ENCODE results near the gene DLX5. TPM values are rescaled to one million over a fixed set of nuclear protein-coding genes. Genes with fewer than 3 reads are reported as not detected.
"Not testable (repeated sequence)": the region's sequence is repeated elsewhere in the genome, so short reads cannot be mapped to it uniquely, and the experiment has no call there.

The DLX5 gene
- total RNA-seq, 1 donor from 2014 or later, result 1.3 TPM

- DNase-seq (ENCODE audit: low read depth), result no peak
- no peak overlapping the region for H2AFZ ChIP-seq (ENCODE audit: low read depth, low read length)
- no peak overlapping the region for H3K4me3 Mint-ChIP-seq (ENCODE audit: unreplicated experiment)
- peaks cover 5% of the 10 kb centered on the region for H3K27me3 Mint-ChIP-seq (ENCODE audit: low read depth, unreplicated experiment)
- no peak overlapping the region for H3K9ac ChIP-seq (ENCODE audit: low read length)
- no peak overlapping the region for H3K27ac Mint-ChIP-seq (ENCODE audit: unreplicated experiment)
- FAIRE-seq, result no peak
- no peak overlapping the region for H3K4me3 ChIP-seq (ENCODE audit: insufficient read depth, low read depth, low read length)
- no peaks in the 10 kb centered on the region for H3K36me3 Mint-ChIP-seq (ENCODE audit: low read depth, unreplicated experiment)
- no peaks in the 10 kb centered on the region for H3K4me1 Mint-ChIP-seq (ENCODE audit: low read depth, unreplicated experiment)
- no peak overlapping the region for H3K27ac ChIP-seq (ENCODE audit: low read depth, low read length)
- no peaks in the 10 kb centered on the region for H3K27me3 ChIP-seq (ENCODE audit: insufficient read depth, low read length)
- H3K9me3 Mint-ChIP-seq (ENCODE audit: unreplicated experiment), result peaks cover 6% of the 10 kb centered on the region
- no peaks in the 10 kb centered on the region for H3K79me2 ChIP-seq (ENCODE audit: insufficient read depth, low read length)
- no peaks in the 10 kb centered on the region for H3K36me3 ChIP-seq (ENCODE audit: insufficient read depth, low read length)
- no peaks in the 10 kb centered on the region for H4K20me1 ChIP-seq (ENCODE audit: insufficient read depth, low read length)
- no peaks in the 10 kb centered on the region for H3K9me3 ChIP-seq (ENCODE audit: insufficient read depth, low read depth, low read length)
- no peaks in the 10 kb centered on the region for H3K4me1 ChIP-seq (ENCODE audit: insufficient read depth, low read length)
- no peak overlapping the region for H3K4me2 ChIP-seq (ENCODE audit: low read length)
- TF ChIP-seq EZH2 (IDR thresholded peaks at IDR 0.05; ENCODE audit: insufficient read depth, low read length), result no peak
- TF ChIP-seq, protein P1, sequence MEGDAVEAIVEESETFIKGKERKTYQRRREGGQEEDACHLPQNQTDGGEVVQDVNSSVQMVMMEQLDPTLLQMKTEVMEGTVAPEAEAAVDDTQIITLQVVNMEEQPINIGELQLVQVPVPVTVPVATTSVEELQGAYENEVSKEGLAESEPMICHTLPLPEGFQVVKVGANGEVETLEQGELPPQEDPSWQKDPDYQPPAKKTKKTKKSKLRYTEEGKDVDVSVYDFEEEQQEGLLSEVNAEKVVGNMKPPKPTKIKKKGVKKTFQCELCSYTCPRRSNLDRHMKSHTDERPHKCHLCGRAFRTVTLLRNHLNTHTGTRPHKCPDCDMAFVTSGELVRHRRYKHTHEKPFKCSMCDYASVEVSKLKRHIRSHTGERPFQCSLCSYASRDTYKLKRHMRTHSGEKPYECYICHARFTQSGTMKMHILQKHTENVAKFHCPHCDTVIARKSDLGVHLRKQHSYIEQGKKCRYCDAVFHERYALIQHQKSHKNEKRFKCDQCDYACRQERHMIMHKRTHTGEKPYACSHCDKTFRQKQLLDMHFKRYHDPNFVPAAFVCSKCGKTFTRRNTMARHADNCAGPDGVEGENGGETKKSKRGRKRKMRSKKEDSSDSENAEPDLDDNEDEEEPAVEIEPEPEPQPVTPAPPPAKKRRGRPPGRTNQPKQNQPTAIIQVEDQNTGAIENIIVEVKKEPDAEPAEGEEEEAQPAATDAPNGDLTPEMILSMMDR (IDR thresholded peaks at IDR 0.05; ENCODE audit: insufficient read depth, low read depth, low read length), result no peak
These were observed 39.4 kb upstream of the DLX5 start for GRCh38 chr7:97064020-97064419.

GRCh38 chr7:97043281-97043680 lies 18.6 kb upstream of the DLX5 start:
- no peaks in the 10 kb centered on the region for H4K20me1 ChIP-seq (ENCODE audit: insufficient read depth, low read length)
- TF ChIP-seq, protein P1 (IDR thresholded peaks at IDR 0.05; ENCODE audit: insufficient read depth, low read depth, low read length), result no peak
- TF ChIP-seq EZH2 (IDR thresholded peaks at IDR 0.05; ENCODE audit: insufficient read depth, low read length), result no peak
- H3K4me1 ChIP-seq (ENCODE audit: insufficient read depth, low read length), result no peaks in the 10 kb centered on the region
- H3K27ac ChIP-seq (ENCODE audit: low read depth, low read length), result no peak overlapping the region
- H3K9me3 Mint-ChIP-seq (ENCODE audit: unreplicated experiment), result peaks cover 2% of the 10 kb centered on the region
- no peak overlapping the region for H3K4me2 ChIP-seq (ENCODE audit: low read length)
- H3K36me3 Mint-ChIP-seq (ENCODE audit: low read depth, unreplicated experiment), result no peaks in the 10 kb centered on the region
- H2AFZ ChIP-seq (ENCODE audit: low read depth, low read length), result no peak overlapping the region
- H3K79me2 ChIP-seq (ENCODE audit: insufficient read depth, low read length), result no peaks in the 10 kb centered on the region
- H3K27ac Mint-ChIP-seq (ENCODE audit: unreplicated experiment), result peak overlapping the region; percentile 19
- no peak overlapping the region for H3K9ac ChIP-seq (ENCODE audit: low read length)
- H3K4me3 Mint-ChIP-seq (ENCODE audit: unreplicated experiment), result no peak overlapping the region
- DNase-seq (ENCODE audit: low read depth), result no peak
- FAIRE-seq, result no peak
- no peaks in the 10 kb centered on the region for H3K36me3 ChIP-seq (ENCODE audit: insufficient read depth, low read length)
- H3K4me3 ChIP-seq (ENCODE audit: insufficient read depth, low read depth, low read length), result no peak overlapping the region
- H3K27me3 Mint-ChIP-seq (ENCODE audit: low read depth, unreplicated experiment), result peaks cover 13% of the 10 kb centered on the region
- no peaks in the 10 kb centered on the region for H3K27me3 ChIP-seq (ENCODE audit: insufficient read depth, low read length)
- H3K9me3 ChIP-seq (ENCODE audit: insufficient read depth, low read depth, low read length), result no peaks in the 10 kb centered on the region
- peaks cover 9% of the 10 kb centered on the region for H3K4me1 Mint-ChIP-seq (ENCODE audit: low read depth, unreplicated experiment)

DNA sequence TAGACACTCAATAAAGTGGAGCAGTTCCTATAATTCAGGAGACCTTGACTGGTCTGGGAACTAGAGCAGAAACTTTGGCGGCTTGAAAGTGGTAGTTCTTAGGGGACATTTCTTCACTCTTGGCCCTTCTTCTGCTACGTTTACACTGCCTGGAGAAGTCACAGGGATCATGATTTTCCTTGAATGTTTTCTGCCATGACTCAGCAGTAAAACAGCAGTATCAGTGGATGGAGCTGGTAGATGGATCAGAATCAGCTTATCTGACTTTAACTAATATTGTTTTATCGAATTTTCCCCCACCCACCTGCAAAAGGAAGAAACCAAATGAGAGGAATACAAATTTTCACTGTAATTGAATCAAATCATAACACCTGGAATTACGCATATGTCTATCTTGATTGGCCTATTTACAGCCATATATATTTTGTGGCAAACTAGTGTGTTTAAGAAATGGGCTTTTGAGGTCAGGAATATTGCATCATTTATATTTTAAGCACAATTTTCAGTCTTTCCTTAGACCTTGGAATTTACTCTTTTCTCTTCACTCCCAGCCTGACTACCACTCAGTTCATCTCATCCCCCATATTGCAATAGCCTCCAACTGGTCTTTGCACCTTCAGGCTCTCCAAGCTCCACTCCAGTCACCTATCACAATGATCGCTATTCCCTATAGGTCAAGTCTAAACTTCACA lies 14.9 kb upstream of the DLX5 start:
- Mint-ChIP-seq H3K4me3 (ENCODE audit: unreplicated experiment) (no peak overlapping the region), H3K27ac (ENCODE audit: unreplicated experiment) (no peak overlapping the region), H3K9me3 (ENCODE audit: unreplicated experiment) (peaks cover 9% of the 10 kb centered on the region), H3K27me3 (ENCODE audit: low read depth, unreplicated experiment) (peaks cover 9% of the 10 kb centered on the region), H3K4me1 (ENCODE audit: low read depth, unreplicated experiment) (peaks cover 9% of the 10 kb centered on the region), H3K36me3 (ENCODE audit: low read depth, unreplicated experiment) (no peaks in the 10 kb centered on the region)
- Histone ChIP-seq H3K9ac (ENCODE audit: low read length) (no peak overlapping the region), H3K36me3 (ENCODE audit: insufficient read depth, low read length) (no peaks in the 10 kb centered on the region), H3K4me3 (ENCODE audit: insufficient read depth, low read depth, low read length) (no peak overlapping the region), H3K27ac (ENCODE audit: low read depth, low read length) (no peak overlapping the region), H2AFZ (ENCODE audit: low read depth, low read length) (no peak overlapping the region), H3K79me2 (ENCODE audit: insufficient read depth, low read length) (no peaks in the 10 kb centered on the region), H3K9me3 (ENCODE audit: insufficient read depth, low read depth, low read length) (no peaks in the 10 kb centered on the region), H3K4me1 (ENCODE audit: insufficient read depth, low read length) (no peaks in the 10 kb centered on the region), H3K27me3 (ENCODE audit: insufficient read depth, low read length) (no peaks in the 10 kb centered on the region), H4K20me1 (ENCODE audit: insufficient read depth, low read length) (no peaks in the 10 kb centered on the region), H3K4me2 (ENCODE audit: low read length) (no peak overlapping the region)
- FAIRE-seq (no peak), DNase-seq (ENCODE audit: low read depth) (no peak)
- no peak for TF ChIP-seq EZH2 (IDR thresholded peaks at IDR 0.05; ENCODE audit: insufficient read depth, low read length)
- TF ChIP-seq, protein P1 (IDR thresholded peaks at IDR 0.05; ENCODE audit: insufficient read depth, low read depth, low read length), result no peak

GRCh38 chr7:97034213-97034852 lies 9.7 kb upstream of the DLX5 start:
- not testable (repeated sequence) for FAIRE-seq

More at GRCh38 chr7:97034213-97034852, 9.7 kb upstream of the DLX5 start:
- not testable (repeated sequence) for H4K20me1 ChIP-seq (ENCODE audit: insufficient read depth, low read length); H3K36me3 ChIP-seq (ENCODE audit: insufficient read depth, low read length); H3K9ac ChIP-seq (ENCODE audit: low read length); H2AFZ ChIP-seq (ENCODE audit: low read depth, low read length); H3K4me3 Mint-ChIP-seq (ENCODE audit: unreplicated experiment); H3K79me2 ChIP-seq (ENCODE audit: insufficient read depth, low read length); H3K9me3 Mint-ChIP-seq (ENCODE audit: unreplicated experiment); H3K27ac ChIP-seq (ENCODE audit: low read depth, low read length); H3K4me1 Mint-ChIP-seq (ENCODE audit: low read depth, unreplicated experiment); DNase-seq (ENCODE audit: low read depth); H3K27me3 Mint-ChIP-seq (ENCODE audit: low read depth, unreplicated experiment); H3K4me1 ChIP-seq (ENCODE audit: insufficient read depth, low read length); H3K36me3 Mint-ChIP-seq (ENCODE audit: low read depth, unreplicated experiment); H3K27ac Mint-ChIP-seq (ENCODE audit: unreplicated experiment); H3K4me3 ChIP-seq (ENCODE audit: insufficient read depth, low read depth, low read length); H3K4me2 ChIP-seq (ENCODE audit: low read length); H3K9me3 ChIP-seq (ENCODE audit: insufficient read depth, low read depth, low read length)
- peaks cover 10% of the 10 kb centered on the region for H3K27me3 ChIP-seq (ENCODE audit: insufficient read depth, low read length)

All from astrocyte (in vitro differentiated cells and primary cell).